HL-60 (cell line): Measurements from ENCODE around the gene PIK3R3.

Source experiments
- DNase-seq, 2 experiments: peaks; one replicate each; pipeline ENCODE4 v3.0.0-alpha.2; 2010 to 2020; ENCODE audit warnings: low read depth in 1 of 2, low spot score in 1 of 2
- H3K27ac ChIP-seq: fragments of 250-450 bp; sonication (Bioruptor Pico); replicated peaks from 2 replicates; pipeline ENCODE4 v1.5.1; 2020; ENCODE audit warnings: mild to moderate bottlenecking, moderate library complexity
- H3K27me3 ChIP-seq: fragments of 250-450 bp; sonication (Bioruptor Pico); 2 replicates; pipeline ENCODE4 v1.5.1; 2021; ENCODE audit warnings: mild to moderate bottlenecking, moderate library complexity; ENCODE audit not compliant: insufficient read depth, poor library complexity, severe bottlenecking
- H3K4me3 ChIP-seq: replicated peaks from 2 replicates; pipeline ENCODE4 v1.5.1; 2011; ENCODE audit warnings: mild to moderate bottlenecking, control low read depth, low read length; ENCODE audit not compliant: insufficient read depth
- CTCF ChIP-seq: IDR thresholded peaks from one replicate; pipeline ENCODE4 v1.5.1; 2011; ENCODE audit warnings: low read length, control low read depth, inconsistent platforms; ENCODE audit not compliant: insufficient read depth
- GABPA ChIP-seq: IDR thresholded peaks from 2 replicates; pipeline ENCODE4 v1.6.1; 2012; ENCODE audit warnings: low read depth
- POLR2AphosphoS5 ChIP-seq: IDR thresholded peaks from 2 replicates; pipeline ENCODE4 v1.6.1; 2012; ENCODE audit warnings: low read depth
- REST ChIP-seq: IDR thresholded peaks from 2 replicates; pipeline ENCODE4 v1.6.1; 2012; ENCODE audit warnings: low read depth; ENCODE audit not compliant: insufficient replicate concordance
- SPI1 ChIP-seq: IDR thresholded peaks from 2 replicates; pipeline ENCODE4 v1.6.1; 2012; ENCODE audit warnings: low read depth, mild to moderate bottlenecking, borderline replicate concordance

The PIK3R3 gene

GRCh38 chr1:46003315-46003714, 129.1 kb downstream of the PIK3R3 start:
- no peak for TF ChIP-seq POLR2AphosphoS5
- no peak for TF ChIP-seq SPI1
- no peak for TF ChIP-seq CTCF
- no peak for TF ChIP-seq REST
- no peak for TF ChIP-seq GABPA
- H3K27me3 ChIP-seq = no peaks in the 10 kb centered on the region
- DNase-seq = peak; percentile 42 to 79

GRCh38 chr1:46002551-46003150, 129.8 kb downstream of the PIK3R3 start:
- H3K4me3 ChIP-seq = no peak overlapping the region

More at GRCh38 chr1:46003315-46003714, 129.1 kb downstream of the PIK3R3 start:
- H3K4me3 ChIP-seq = no peak overlapping the region
- no peak overlapping the region for H3K27ac ChIP-seq

More at GRCh38 chr1:46002551-46003150, 129.8 kb downstream of the PIK3R3 start:
- TF ChIP-seq POLR2AphosphoS5 (no peak), CTCF (no peak), SPI1 (no peak), GABPA (no peak), REST (no peak)
- DNase-seq = no peak
- H3K27ac ChIP-seq = no peak overlapping the region
- no peaks in the 10 kb centered on the region for H3K27me3 ChIP-seq
